Measurements from ENCODE around the gene JAK1.

JAK1 gene

DNA sequence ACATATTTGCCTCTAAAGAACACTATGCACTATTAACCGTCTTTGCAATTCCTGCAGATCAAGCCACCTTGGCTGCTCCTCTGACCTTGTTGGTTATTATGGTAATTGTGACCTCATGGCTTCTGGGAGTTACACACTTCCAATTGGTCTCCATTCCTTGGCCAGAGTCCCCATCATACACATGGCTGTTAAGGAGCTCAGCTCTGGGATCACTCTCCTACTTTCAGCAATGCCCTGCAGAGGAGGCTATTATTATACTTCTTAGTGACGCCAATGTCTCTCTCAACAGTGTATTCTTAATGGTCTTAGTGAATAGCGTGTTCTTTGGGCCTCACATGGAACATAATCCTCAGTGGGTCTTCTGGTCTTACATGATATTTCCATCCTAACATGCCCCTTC is 10.0 kb upstream of the JAK1 start:
- H3K79me2 ChIP-seq (ENCODE audit: control insufficient read depth, insufficient read depth, low read length) = no peaks in the 10 kb centered on the region
- no peak overlapping the region for H3K27ac ChIP-seq (ENCODE audit: low read depth, low read length)
- H4K5ac ChIP-seq (ENCODE audit: low read length) = no peak overlapping the region
- H3K23ac ChIP-seq (ENCODE audit: low read length) = no peak overlapping the region
- H3K56ac ChIP-seq (ENCODE audit: low read length) = no peak overlapping the region
- H3K27me3 ChIP-seq (ENCODE audit: insufficient read depth, low read length, poor library complexity) = no peaks in the 10 kb centered on the region
- H3K4me2 ChIP-seq (ENCODE audit: low read length) = no peak overlapping the region
- H3K4me3 ChIP-seq (ENCODE audit: low read length) = no peak overlapping the region
- no peak overlapping the region for H3K18ac ChIP-seq (ENCODE audit: low read length)
- no peak overlapping the region for H4K8ac ChIP-seq (ENCODE audit: low read depth, low read length)
- no peak overlapping the region for H3K9ac ChIP-seq (ENCODE audit: low read length)
- no peaks in the 10 kb centered on the region for H3K36me3 ChIP-seq (ENCODE audit: control insufficient read depth, insufficient read depth, low read length)
- no peak overlapping the region for H2AK5ac ChIP-seq (ENCODE audit: low read length)
- H2BK120ac ChIP-seq (ENCODE audit: low read depth, low read length) = no peak overlapping the region
- no peak overlapping the region for H3K4ac ChIP-seq (ENCODE audit: low read depth, low read length)
- no peaks in the 10 kb centered on the region for H3K4me1 ChIP-seq (ENCODE audit: control insufficient read depth, low read depth, low read length)
- no peak for DNase-seq
- H2BK15ac ChIP-seq (replicated peaks; ENCODE audit: low read depth) = no peak overlapping the region
- H3K79me1 ChIP-seq (ENCODE audit: low read length) = no peaks in the 10 kb centered on the region
- H2BK5ac ChIP-seq (ENCODE audit: low read length) = no peak overlapping the region
- WGBS (ENCODE audit: extremely low coverage, insufficient coverage, low lambda C conversion rate) = no CpG with 5 or more reads among the region's 3 CpGs

GRCh38 chr1:64975740-64976139 is 9.4 kb upstream of the JAK1 start:
- no peak overlapping the region for H3K4me3 ChIP-seq (ENCODE audit: low read length)
- H3K9ac ChIP-seq (ENCODE audit: low read length) = no peak overlapping the region
- H3K4me1 ChIP-seq (ENCODE audit: control insufficient read depth, low read depth, low read length) = no peaks in the 10 kb centered on the region
- H3K79me2 ChIP-seq (ENCODE audit: control insufficient read depth, insufficient read depth, low read length) = no peaks in the 10 kb centered on the region
- no peak overlapping the region for H3K18ac ChIP-seq (ENCODE audit: low read length)
- no peak overlapping the region for H3K4me2 ChIP-seq (ENCODE audit: low read length)
- no peak overlapping the region for H4K5ac ChIP-seq (ENCODE audit: low read length)
- H2BK15ac ChIP-seq (replicated peaks; ENCODE audit: low read depth) = no peak overlapping the region
- no peak overlapping the region for H3K27ac ChIP-seq (ENCODE audit: low read depth, low read length)
- DNase-seq = no peak
- H2BK120ac ChIP-seq (ENCODE audit: low read depth, low read length) = no peak overlapping the region
- no peak overlapping the region for H3K23ac ChIP-seq (ENCODE audit: low read length)
- no peak overlapping the region for H4K8ac ChIP-seq (ENCODE audit: low read depth, low read length)
- no peak overlapping the region for H2BK5ac ChIP-seq (ENCODE audit: low read length)
- no peaks in the 10 kb centered on the region for H3K36me3 ChIP-seq (ENCODE audit: control insufficient read depth, insufficient read depth, low read length)
- WGBS (ENCODE audit: extremely low coverage, insufficient coverage, low lambda C conversion rate) = no CpG with 5 or more reads among the region's 5 CpGs
- no peaks in the 10 kb centered on the region for H3K27me3 ChIP-seq (ENCODE audit: insufficient read depth, low read length, poor library complexity)
- no peaks in the 10 kb centered on the region for H3K79me1 ChIP-seq (ENCODE audit: low read length)
- no peak overlapping the region for H3K56ac ChIP-seq (ENCODE audit: low read length)
- no peak overlapping the region for H3K4ac ChIP-seq (ENCODE audit: low read depth, low read length)
- H2AK5ac ChIP-seq (ENCODE audit: low read length) = no peak overlapping the region

- no peak overlapping the region for H3K18ac ChIP-seq (ENCODE audit: low read length)
- no peak overlapping the region for H4K5ac ChIP-seq (ENCODE audit: low read length)
- no CpG with 5 or more reads among the region's 1 CpG for WGBS (ENCODE audit: extremely low coverage, insufficient coverage, low lambda C conversion rate)
These were observed 8.8 kb upstream of the JAK1 start for GRCh38 chr1:64975127-64975526.

DNA sequence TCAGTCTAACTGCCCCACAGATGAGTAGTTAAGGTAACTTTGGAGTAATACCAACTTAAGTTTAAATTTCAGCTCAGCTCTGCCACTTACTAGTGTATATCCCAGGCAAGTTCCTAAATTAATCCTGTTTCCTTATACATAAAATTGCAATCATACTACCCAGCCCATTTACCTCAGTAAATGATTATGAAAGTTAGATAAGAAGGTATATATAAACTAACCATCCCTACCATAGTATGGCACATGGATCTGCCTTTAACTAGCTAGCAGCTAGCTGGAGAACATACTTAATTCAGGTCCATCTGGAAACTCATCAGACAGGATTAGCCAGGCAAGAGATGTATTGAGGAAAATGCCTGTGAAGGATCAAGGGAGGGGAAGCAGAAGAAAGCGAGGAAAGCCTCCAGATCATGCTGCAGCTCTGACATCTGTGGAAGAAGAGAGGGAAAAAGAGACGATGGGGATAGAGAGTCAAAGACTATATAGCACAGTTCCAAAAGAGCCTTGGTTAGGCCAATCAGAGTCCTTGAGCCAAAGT is 8.0 kb upstream of the JAK1 start:
- no peak overlapping the region for H3K4me2 ChIP-seq (ENCODE audit: low read length)
- H3K23ac ChIP-seq (ENCODE audit: low read length) = no peak overlapping the region
- H3K27ac ChIP-seq (ENCODE audit: low read depth, low read length) = no peak overlapping the region
- H3K18ac ChIP-seq (ENCODE audit: low read length) = no peak overlapping the region
- H3K79me2 ChIP-seq (ENCODE audit: control insufficient read depth, insufficient read depth, low read length) = no peaks in the 10 kb centered on the region
- no peak overlapping the region for H2BK5ac ChIP-seq (ENCODE audit: low read length)
- no peak overlapping the region for H3K4me3 ChIP-seq (ENCODE audit: low read length)
- no peaks in the 10 kb centered on the region for H3K79me1 ChIP-seq (ENCODE audit: low read length)
- no CpG with 5 or more reads among the region's 2 CpGs for WGBS (ENCODE audit: extremely low coverage, insufficient coverage, low lambda C conversion rate)
- no peak overlapping the region for H2BK15ac ChIP-seq (replicated peaks; ENCODE audit: low read depth)
- H2BK120ac ChIP-seq (ENCODE audit: low read depth, low read length) = no peak overlapping the region
- H2AK5ac ChIP-seq (ENCODE audit: low read length) = no peak overlapping the region
- DNase-seq = no peak
- H4K8ac ChIP-seq (ENCODE audit: low read depth, low read length) = no peak overlapping the region
- H3K4me1 ChIP-seq (ENCODE audit: control insufficient read depth, low read depth, low read length) = no peaks in the 10 kb centered on the region
- no peaks in the 10 kb centered on the region for H3K27me3 ChIP-seq (ENCODE audit: insufficient read depth, low read length, poor library complexity)
- no peak overlapping the region for H3K56ac ChIP-seq (ENCODE audit: low read length)
- no peak overlapping the region for H3K9ac ChIP-seq (ENCODE audit: low read length)
- H3K36me3 ChIP-seq (ENCODE audit: control insufficient read depth, insufficient read depth, low read length) = no peaks in the 10 kb centered on the region
- no peak overlapping the region for H3K4ac ChIP-seq (ENCODE audit: low read depth, low read length)
- H4K5ac ChIP-seq (ENCODE audit: low read length) = no peak overlapping the region

More at GRCh38 chr1:64975127-64975526, 8.8 kb upstream of the JAK1 start:
- Histone ChIP-seq H2BK15ac (replicated peaks; ENCODE audit: low read depth) (no peak overlapping the region), H3K23ac (ENCODE audit: low read length) (no peak overlapping the region), H2BK5ac (ENCODE audit: low read length) (no peak overlapping the region), H3K4me1 (ENCODE audit: control insufficient read depth, low read depth, low read length) (no peaks in the 10 kb centered on the region), H3K27ac (ENCODE audit: low read depth, low read length) (no peak overlapping the region), H3K79me1 (ENCODE audit: low read length) (no peaks in the 10 kb centered on the region), H3K4me2 (ENCODE audit: low read length) (no peak overlapping the region), H3K79me2 (ENCODE audit: control insufficient read depth, insufficient read depth, low read length) (no peaks in the 10 kb centered on the region), H4K8ac (ENCODE audit: low read depth, low read length) (no peak overlapping the region), H3K36me3 (ENCODE audit: control insufficient read depth, insufficient read depth, low read length) (no peaks in the 10 kb centered on the region), H3K4me3 (ENCODE audit: low read length) (no peak overlapping the region), H3K27me3 (ENCODE audit: insufficient read depth, low read length, poor library complexity) (no peaks in the 10 kb centered on the region), H3K56ac (ENCODE audit: low read length) (no peak overlapping the region), H3K4ac (ENCODE audit: low read depth, low read length) (no peak overlapping the region), H2BK120ac (ENCODE audit: low read depth, low read length) (no peak overlapping the region), H3K9ac (ENCODE audit: low read length) (no peak overlapping the region), H2AK5ac (ENCODE audit: low read length) (no peak overlapping the region)
- no peak for DNase-seq

DNA sequence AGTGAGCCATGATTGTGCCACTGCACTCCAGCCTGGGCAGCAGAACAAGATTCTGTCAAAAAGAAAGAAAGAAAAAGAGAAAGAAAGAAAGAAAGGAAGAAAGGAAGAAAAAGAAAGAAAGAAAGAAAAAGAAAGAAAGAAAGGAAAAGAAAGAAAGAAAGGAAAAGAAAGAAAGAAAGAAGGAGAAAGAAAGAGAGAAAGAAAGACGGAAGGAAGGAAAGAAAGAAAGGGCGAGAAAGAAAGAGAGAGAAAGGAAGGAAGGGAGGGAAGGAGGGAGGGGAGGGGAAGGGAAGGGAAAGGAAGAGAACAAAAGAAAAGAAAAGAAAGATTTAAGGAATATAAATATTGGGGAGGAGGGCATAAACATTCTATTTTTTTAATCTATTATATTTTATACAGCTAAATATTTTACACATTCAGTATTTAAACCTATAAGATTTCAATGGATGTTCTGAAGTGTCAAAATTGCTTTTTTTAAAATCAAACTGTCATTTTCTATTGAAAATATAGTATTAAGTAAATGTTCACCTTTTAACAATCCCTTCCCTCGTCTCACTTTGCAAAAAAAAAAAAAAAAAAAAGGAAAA is 6.8 kb upstream of the JAK1 start:
- H3K36me3 ChIP-seq (ENCODE audit: control insufficient read depth, insufficient read depth, low read length) = no peaks in the 10 kb centered on the region
- no peak overlapping the region for H3K4me3 ChIP-seq (ENCODE audit: low read length)

More for the DNA sequence above, 6.8 kb upstream of the JAK1 start:
- no peak overlapping the region for H3K23ac ChIP-seq (ENCODE audit: low read length)
- DNase-seq = no peak
- no peaks in the 10 kb centered on the region for H3K79me1 ChIP-seq (ENCODE audit: low read length)
- no peaks in the 10 kb centered on the region for H3K79me2 ChIP-seq (ENCODE audit: control insufficient read depth, insufficient read depth, low read length)
- H3K56ac ChIP-seq (ENCODE audit: low read length) = no peak overlapping the region
- no peak overlapping the region for H3K9ac ChIP-seq (ENCODE audit: low read length)
- no peak overlapping the region for H2BK15ac ChIP-seq (replicated peaks; ENCODE audit: low read depth)
- H2BK120ac ChIP-seq (ENCODE audit: low read depth, low read length) = no peak overlapping the region
- H4K5ac ChIP-seq (ENCODE audit: low read length) = no peak overlapping the region
- H3K27me3 ChIP-seq (ENCODE audit: insufficient read depth, low read length, poor library complexity) = no peaks in the 10 kb centered on the region
- H2BK5ac ChIP-seq (ENCODE audit: low read length) = no peak overlapping the region
- H4K8ac ChIP-seq (ENCODE audit: low read depth, low read length) = no peak overlapping the region
- no peak overlapping the region for H2AK5ac ChIP-seq (ENCODE audit: low read length)
- H3K27ac ChIP-seq (ENCODE audit: low read depth, low read length) = no peak overlapping the region
- no peak overlapping the region for H3K4ac ChIP-seq (ENCODE audit: low read depth, low read length)
- WGBS (ENCODE audit: extremely low coverage, insufficient coverage, low lambda C conversion rate) = no CpG with 5 or more reads among the region's 3 CpGs
- no peak overlapping the region for H3K4me2 ChIP-seq (ENCODE audit: low read length)
- no peak overlapping the region for H3K18ac ChIP-seq (ENCODE audit: low read length)
- H3K4me1 ChIP-seq (ENCODE audit: control insufficient read depth, low read depth, low read length) = no peaks in the 10 kb centered on the region
